ENCODE results near the gene FOXF1.

The FOXF1 gene

GRCh38 chr16:86524029-86524428 lies 13.7 kb downstream of the FOXF1 start:
- no peaks in the 10 kb centered on the region for H3K36me3 ChIP-seq (ENCODE audit: insufficient read depth, low read length)
- H3K4me1 ChIP-seq (ENCODE audit: insufficient read depth, low read length) = no peaks in the 10 kb centered on the region
- no peaks in the 10 kb centered on the region for H3K9me3 ChIP-seq (ENCODE audit: control insufficient read depth, insufficient read depth, low read length)
- H3K9ac ChIP-seq (ENCODE audit: low read depth, low read length) = no peak overlapping the region

DNA sequence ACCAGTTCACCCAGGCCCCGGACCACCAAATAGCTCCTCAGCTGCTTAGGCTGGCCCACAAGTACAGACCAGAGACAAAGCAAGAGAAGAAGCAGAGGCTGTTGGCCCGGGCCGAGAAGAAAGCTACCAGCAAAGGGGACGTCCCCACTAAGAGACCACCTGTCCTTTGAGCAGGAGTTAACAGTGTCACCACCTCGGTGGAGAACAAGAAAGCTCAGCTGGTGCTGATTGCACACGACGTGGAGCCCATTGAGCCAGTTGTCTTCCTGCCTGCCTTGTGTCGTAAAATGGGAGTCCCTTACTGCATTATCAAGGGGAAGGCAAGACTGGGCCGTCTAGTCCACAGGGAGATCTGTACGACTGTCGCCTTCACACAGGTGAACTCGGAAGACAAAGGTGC lies 15.4 kb downstream of the FOXF1 start:
- Histone ChIP-seq H3K9ac (ENCODE audit: low read depth, low read length) (no peak overlapping the region), H3K9me3 (ENCODE audit: control insufficient read depth, insufficient read depth, low read length) (no peaks in the 10 kb centered on the region), H3K4me1 (ENCODE audit: insufficient read depth, low read length) (no peaks in the 10 kb centered on the region), H3K36me3 (ENCODE audit: insufficient read depth, low read length) (no peaks in the 10 kb centered on the region)

- H3K9ac ChIP-seq (ENCODE audit: low read depth, low read length) = no peak overlapping the region
- no peaks in the 10 kb centered on the region for H3K36me3 ChIP-seq (ENCODE audit: insufficient read depth, low read length)
- H3K9me3 ChIP-seq (ENCODE audit: control insufficient read depth, insufficient read depth, low read length) = no peaks in the 10 kb centered on the region
- H3K4me1 ChIP-seq (ENCODE audit: insufficient read depth, low read length) = no peaks in the 10 kb centered on the region
Observed at GRCh38 chr16:86527366-86527765, 17.0 kb downstream of the FOXF1 start.

GRCh38 chr16:86528061-86528929 lies 18.0 kb downstream of the FOXF1 start:
- Histone ChIP-seq H3K9me3 (ENCODE audit: control insufficient read depth, insufficient read depth, low read length) (no peaks in the 10 kb centered on the region), H3K36me3 (ENCODE audit: insufficient read depth, low read length) (no peaks in the 10 kb centered on the region), H3K4me1 (ENCODE audit: insufficient read depth, low read length) (no peaks in the 10 kb centered on the region), H3K9ac (ENCODE audit: low read depth, low read length) (no peak overlapping the region)

- no peak overlapping the region for H3K9ac ChIP-seq (ENCODE audit: low read depth, low read length)
- no peaks in the 10 kb centered on the region for H3K4me1 ChIP-seq (ENCODE audit: insufficient read depth, low read length)
Observed at GRCh38 chr16:86529160-86529559, 18.8 kb downstream of the FOXF1 start.

GRCh38 chr16:86530251-86531190 lies 20.2 kb downstream of the FOXF1 start:
- Histone ChIP-seq H3K9ac (ENCODE audit: low read depth, low read length) (no peak overlapping the region), H3K36me3 (ENCODE audit: insufficient read depth, low read length) (no peaks in the 10 kb centered on the region), H3K4me1 (ENCODE audit: insufficient read depth, low read length) (no peaks in the 10 kb centered on the region), H3K9me3 (ENCODE audit: control insufficient read depth, insufficient read depth, low read length) (no peaks in the 10 kb centered on the region)

More at GRCh38 chr16:86529160-86529559, 18.8 kb downstream of the FOXF1 start:
- H3K36me3 ChIP-seq (ENCODE audit: insufficient read depth, low read length) = no peaks in the 10 kb centered on the region
- H3K9me3 ChIP-seq (ENCODE audit: control insufficient read depth, insufficient read depth, low read length) = no peaks in the 10 kb centered on the region

GRCh38 chr16:86531191-86531545 lies 20.8 kb downstream of the FOXF1 start:
- Histone ChIP-seq H3K36me3 (ENCODE audit: insufficient read depth, low read length) (no peaks in the 10 kb centered on the region), H3K9ac (ENCODE audit: low read depth, low read length) (no peak overlapping the region)

GRCh38 chr16:86531641-86532525 lies 21.6 kb downstream of the FOXF1 start:
- H3K9me3 ChIP-seq (ENCODE audit: control insufficient read depth, insufficient read depth, low read length) = no peaks in the 10 kb centered on the region
- H3K36me3 ChIP-seq (ENCODE audit: insufficient read depth, low read length) = no peaks in the 10 kb centered on the region
- H3K9ac ChIP-seq (ENCODE audit: low read depth, low read length) = no peak overlapping the region

More at GRCh38 chr16:86531191-86531545, 20.8 kb downstream of the FOXF1 start:
- H3K4me1 ChIP-seq (ENCODE audit: insufficient read depth, low read length) = no peaks in the 10 kb centered on the region
- no peaks in the 10 kb centered on the region for H3K9me3 ChIP-seq (ENCODE audit: control insufficient read depth, insufficient read depth, low read length)

GRCh38 chr16:86532526-86532815 lies 22.1 kb downstream of the FOXF1 start:
- H3K4me1 ChIP-seq (ENCODE audit: insufficient read depth, low read length) = no peaks in the 10 kb centered on the region
- no peaks in the 10 kb centered on the region for H3K9me3 ChIP-seq (ENCODE audit: control insufficient read depth, insufficient read depth, low read length)
- H3K9ac ChIP-seq (ENCODE audit: low read depth, low read length) = no peak overlapping the region
- H3K36me3 ChIP-seq (ENCODE audit: insufficient read depth, low read length) = no peaks in the 10 kb centered on the region

More at GRCh38 chr16:86531641-86532525, 21.6 kb downstream of the FOXF1 start:
- no peaks in the 10 kb centered on the region for H3K4me1 ChIP-seq (ENCODE audit: insufficient read depth, low read length)

GRCh38 chr16:86533076-86533475 lies 22.7 kb downstream of the FOXF1 start:
- H3K9ac ChIP-seq (ENCODE audit: low read depth, low read length) = no peak overlapping the region
- no peaks in the 10 kb centered on the region for H3K36me3 ChIP-seq (ENCODE audit: insufficient read depth, low read length)
- no peaks in the 10 kb centered on the region for H3K9me3 ChIP-seq (ENCODE audit: control insufficient read depth, insufficient read depth, low read length)
- no peaks in the 10 kb centered on the region for H3K4me1 ChIP-seq (ENCODE audit: insufficient read depth, low read length)

GRCh38 chr16:86533767-86534351 lies 23.5 kb downstream of the FOXF1 start:
- H3K4me1 ChIP-seq (ENCODE audit: insufficient read depth, low read length) = no peaks in the 10 kb centered on the region
- no peaks in the 10 kb centered on the region for H3K9me3 ChIP-seq (ENCODE audit: control insufficient read depth, insufficient read depth, low read length)
- no peak overlapping the region for H3K9ac ChIP-seq (ENCODE audit: low read depth, low read length)
- no peaks in the 10 kb centered on the region for H3K36me3 ChIP-seq (ENCODE audit: insufficient read depth, low read length)

DNA sequence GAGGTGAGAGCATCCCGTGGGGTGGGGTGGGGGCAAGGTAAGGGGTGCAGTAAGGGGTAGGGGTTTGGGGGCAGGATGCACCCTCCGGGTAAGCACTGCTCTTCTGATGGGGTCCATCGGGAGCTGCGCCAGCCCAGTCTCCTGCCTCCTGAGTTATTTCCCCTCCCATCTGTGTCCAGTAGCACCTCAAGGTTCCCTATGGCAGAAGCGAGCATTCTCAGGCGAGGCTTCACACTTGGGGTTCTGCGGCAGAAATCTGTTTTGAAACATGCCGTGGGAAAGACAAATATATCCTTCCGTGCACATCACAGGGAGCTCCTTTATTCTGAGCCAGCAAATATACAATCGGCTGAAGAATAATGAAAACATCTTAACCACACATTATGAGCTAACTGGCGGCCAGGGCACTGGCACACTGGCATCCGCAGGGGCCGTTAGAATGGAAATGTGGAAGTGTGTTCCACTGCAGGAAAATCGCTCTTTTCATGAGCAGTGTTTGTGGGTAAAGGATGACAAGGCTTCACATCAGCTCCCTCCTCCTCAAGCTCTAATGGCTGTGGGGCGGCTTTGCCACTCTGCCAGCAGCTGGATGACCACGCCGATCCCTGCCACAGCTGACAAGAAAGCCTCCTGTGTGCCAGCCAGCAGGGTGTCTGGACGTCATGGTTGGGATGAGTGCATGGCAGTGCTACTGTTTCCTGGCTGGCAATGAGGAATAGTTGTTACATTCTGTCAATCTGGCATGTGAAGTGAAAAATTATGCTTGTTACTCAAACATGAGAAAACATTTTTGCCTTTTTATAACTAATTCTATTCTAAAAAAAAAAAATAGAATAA lies 24.7 kb downstream of the FOXF1 start:
- H3K9me3 ChIP-seq (ENCODE audit: control insufficient read depth, insufficient read depth, low read length) = no peaks in the 10 kb centered on the region
- no peaks in the 10 kb centered on the region for H3K4me1 ChIP-seq (ENCODE audit: insufficient read depth, low read length)
- H3K9ac ChIP-seq (ENCODE audit: low read depth, low read length) = no peak overlapping the region
- no peaks in the 10 kb centered on the region; the same call in 1 of the 2 replicates for H3K36me3 ChIP-seq (ENCODE audit: insufficient read depth, low read length)

- H3K4me1 ChIP-seq (ENCODE audit: insufficient read depth, low read length) = no peaks in the 10 kb centered on the region
- no peaks in the 10 kb centered on the region for H3K9me3 ChIP-seq (ENCODE audit: control insufficient read depth, insufficient read depth, low read length)
- H3K9ac ChIP-seq (ENCODE audit: low read depth, low read length) = no peak overlapping the region
- H3K36me3 ChIP-seq (ENCODE audit: insufficient read depth, low read length) = no peaks in the 10 kb centered on the region; the same call in 1 of the 2 replicates
Observed at GRCh38 chr16:86536621-86537020, 26.3 kb downstream of the FOXF1 start.

Measured in ES-I3 (cell line).